Inflammatory macrophage treated with lipopolysaccharide for 1 hour (primary cell): Measurements from ENCODE around the gene ABCB6.
A peak's percentile ranks its signal among the peaks of the same experiment; 100 is the strongest.
"Not testable (repeated sequence)": the region's sequence is repeated elsewhere in the genome, so short reads cannot be mapped to it uniquely, and the experiment has no call there.

ENCODE experiments used
- DNase-seq, 2 donors: peaks; one replicate each; pipeline ENCODE4 v3.0.0-alpha.2; 2020 to 2022

ABCB6 gene

DNA sequence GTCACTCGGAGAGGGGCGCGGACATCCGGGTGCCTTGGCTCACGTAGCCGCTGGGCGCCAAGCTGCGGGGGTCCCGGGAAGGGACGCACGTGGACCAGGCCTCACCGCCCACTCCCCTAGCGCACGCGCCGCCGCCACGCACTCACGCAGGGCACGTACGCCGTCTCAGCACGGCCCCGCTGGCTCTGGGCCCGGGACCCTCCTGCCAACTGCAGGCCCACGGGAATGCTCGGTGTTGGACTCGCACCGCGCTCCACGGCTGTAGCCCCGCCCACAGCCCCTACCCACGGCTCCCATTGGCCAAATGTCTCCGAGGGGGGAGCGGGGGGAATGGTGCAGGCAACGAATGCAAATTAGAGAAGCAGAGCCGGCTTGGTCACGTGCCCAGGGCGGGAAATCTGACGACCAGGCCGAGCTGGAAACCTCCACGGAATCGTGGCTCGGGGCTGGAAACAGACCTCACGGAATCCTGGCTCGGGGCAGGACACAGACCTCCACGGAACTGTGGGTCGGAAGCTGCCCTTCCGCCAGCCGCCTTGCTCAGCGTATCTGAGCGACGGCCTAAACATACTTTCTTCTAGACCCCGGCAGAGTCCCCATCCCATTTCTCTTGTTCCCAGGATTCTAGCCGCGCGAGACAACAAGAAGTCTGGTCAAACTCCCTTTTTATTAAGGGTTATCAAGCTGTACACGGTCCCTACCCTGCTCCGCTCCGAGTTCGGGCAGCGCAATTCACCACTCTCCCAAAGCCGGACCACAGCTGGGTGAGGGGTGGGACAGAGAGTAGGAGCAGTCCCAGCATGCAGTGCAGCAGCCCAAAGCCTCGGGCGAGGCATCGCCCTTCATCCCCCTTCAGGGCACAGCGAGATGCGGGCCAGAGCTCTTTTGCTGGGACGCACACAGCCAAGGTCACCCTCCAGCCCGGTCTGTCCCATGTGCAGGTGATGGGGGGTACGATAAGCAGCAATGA is at the start of gene ABCB6:
TSS of gene ABCB6 (minus strand) at position 227 of the 970 bp plus-strand sequence. CDS start 285 bp downstream, outside the sequence.
- peak; percentile 59 to 62 for DNase-seq

DNA sequence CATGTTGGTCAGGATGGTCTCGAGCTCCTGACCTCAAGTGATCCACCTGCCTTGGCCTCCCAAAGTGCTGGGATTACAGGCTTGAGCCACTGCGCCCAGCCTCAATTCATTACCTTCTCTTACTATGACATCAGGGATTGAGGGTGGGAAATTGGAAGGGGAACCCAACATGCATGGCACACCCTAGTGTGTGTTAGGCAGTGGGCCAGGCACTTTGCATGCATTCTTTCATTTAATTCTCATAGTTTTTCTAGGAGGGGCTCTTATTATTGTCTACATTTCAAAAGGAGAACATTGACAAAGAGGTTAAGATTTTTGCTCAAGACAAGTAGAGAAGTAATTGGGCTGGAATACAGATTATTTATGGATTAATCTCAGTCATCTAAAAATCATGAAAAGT is 49.5 kb upstream of the ABCB6 start:
- no peak for DNase-seq

DNA sequence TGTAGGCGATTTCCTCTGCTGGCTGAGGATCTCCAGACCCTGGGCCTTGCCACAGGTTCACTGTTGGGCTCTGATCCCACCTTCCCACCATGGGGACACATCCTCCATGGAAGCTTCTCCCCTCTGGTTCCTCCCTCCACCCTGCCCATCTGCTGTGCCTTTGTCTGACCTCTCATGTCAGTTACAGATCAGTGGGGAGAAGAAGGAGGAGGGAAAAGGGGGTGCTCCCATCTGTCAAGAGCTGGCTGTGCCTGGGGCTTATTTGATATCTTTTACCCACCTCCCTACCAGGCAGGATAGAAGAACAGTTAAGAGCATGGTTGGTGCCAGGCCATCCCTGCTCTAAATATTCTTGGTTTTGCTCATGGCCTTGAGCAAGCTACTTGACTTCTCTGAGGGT is 48.1 kb upstream of the ABCB6 start:
- DNase-seq, result no peak

DNA sequence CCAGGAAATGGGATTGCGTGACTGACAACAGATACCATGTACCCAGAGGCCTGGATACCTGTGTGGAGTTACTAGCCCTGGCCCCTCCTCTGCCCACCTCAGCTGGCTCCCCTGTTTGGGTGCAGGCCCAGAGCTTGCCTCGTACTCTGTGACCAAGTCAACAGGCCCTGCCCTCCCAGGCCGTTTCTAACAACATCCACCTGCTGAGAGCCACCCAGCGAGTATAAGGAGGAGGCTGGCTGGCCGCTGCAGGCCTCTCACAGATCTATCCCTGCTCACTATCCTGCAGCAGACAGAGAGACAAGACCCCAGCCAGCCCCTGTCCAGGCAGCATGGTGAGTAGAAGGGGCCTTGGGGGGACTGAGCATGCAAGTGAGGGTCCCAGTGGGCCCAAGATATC is 47.5 kb upstream of the ABCB6 start:
- DNase-seq, result no peak

DNA sequence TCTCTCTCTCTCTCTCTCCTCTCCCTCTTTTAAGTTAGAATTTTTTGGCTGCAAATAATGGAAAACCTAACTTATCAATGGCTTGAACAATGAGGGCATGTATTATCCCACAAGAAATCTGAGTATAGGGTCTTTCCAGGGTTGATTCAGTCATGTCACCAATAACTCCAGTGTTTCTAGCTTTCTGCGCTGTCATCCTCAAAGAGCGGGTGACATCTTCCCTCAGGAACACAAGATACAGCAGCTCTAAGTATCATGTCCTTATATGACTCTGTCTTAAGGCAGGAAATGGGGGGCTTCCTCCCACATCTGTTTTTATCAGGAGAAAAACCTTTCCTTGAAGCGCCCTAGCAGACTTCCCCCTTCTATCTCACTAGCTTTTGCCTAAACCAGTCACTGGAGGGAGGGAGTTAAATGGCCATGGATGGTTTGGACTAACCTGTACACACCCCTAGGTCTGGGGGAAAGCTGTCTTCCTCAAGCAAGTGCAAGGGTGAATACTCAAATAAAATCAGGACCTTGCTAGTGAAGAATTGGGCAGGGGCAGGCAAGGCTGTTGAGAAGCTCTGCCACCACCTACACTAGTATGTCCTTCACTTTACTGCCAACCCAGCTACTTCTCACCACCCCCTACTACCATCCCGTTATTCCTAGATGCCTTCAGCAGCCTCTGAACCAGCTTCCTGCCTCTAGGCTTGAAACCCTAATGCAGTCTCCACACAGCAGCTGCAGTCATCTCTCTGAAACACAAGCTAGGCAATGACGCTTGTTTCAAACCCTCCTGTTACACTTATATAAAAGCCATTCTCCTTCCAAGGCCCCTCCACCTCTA is 42.5 kb upstream of the ABCB6 start:
- DNase-seq, result no peak

DNA sequence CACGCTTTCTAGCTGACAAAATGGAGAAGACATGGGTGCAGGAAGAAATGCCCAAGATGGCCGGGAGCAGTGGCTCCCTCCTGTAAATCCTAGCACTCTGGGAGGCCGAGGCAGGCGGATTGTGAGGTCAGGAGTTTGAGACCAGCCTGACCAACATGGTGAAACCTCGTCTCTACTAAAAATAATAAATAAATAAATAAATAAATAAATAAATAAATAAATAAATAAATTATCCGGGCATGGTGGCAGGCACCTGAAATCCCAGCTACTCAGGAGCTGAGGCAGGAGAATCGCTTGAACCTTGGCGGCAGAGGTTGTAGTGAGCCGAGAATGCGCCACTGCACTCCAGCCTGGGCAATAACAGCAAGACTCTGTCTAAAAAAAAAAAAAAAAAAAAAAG is 40.2 kb upstream of the ABCB6 start:
- DNase-seq, result not testable (repeated sequence)

DNA sequence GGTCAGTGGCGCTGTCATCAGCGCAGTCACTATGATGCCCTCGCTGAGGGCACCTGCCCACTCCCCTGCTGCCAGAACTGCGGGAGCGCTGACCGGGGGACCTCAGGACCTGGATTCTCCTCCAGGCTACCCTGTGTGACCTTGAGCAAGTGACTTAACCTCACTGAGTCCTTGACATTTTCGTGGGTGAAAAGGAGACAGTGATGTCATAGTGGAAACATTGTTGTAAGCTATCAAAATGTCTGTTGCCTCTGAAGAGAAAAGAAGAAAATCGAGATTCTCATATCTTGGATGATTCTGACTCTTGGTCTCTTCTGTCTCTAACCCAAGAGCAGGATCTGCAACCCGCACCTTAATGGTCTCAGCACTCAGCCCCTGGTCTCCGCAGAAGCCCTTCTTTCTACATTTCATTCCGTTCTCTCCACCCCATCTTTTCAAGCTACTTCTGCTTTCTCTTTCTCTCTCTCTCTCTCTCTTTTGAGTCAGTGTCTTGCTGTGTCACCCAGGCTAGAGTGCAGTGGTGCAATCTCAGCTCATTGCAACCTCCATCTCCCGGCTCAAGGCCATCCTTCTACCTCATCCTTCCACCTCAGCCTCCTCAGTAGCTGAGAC is 35.9 kb upstream of the ABCB6 start:
- peak; percentile 63 to 70 for DNase-seq

DNA sequence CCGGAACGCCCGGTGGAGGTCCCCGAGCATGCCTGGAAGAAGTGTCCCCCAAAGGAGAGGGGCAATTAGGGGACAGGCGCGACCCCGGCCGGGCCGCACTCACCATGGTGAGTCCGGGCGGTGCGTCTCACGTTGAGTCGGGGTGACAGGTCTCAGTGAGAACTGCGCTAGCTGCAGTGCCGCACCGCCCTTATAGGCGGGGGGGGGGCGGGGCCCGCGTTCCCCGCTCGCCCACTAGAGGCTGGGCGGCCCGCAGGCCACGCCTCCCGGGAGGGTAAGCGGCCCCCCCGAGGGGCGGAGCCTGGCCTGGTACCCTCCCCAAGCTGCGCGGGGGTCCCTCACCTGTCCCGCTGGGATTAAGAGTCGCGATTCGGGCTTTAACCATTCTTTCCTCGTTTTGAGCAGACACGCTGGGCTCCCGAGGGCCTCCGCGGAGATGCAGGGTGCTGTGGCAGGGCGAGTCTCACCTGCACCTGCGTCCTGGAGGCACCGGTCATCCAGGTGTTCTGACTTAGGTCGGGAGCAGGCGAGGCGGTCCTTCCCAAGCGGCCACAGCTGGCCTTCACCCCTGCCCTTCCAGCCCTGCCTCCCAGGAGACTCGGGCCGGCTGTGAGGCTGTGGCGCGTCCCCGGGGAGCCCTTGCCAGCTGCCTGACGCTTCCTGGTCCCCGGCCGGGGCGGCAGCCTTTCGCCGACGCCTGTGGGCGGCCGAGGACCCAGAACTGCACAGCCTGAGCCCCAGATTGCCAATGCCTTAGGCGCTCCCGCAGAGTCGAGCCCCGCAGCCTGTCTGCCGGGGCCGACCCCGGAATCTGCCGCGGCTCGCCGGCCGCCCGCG is 35.2 kb upstream of the ABCB6 start, which contains the start of gene TUBA4A:
TSS of gene TUBA4A (minus strand) at position 166 of the 837 bp plus-strand sequence. CDS start at position 106, 60 bp downstream.
- peak; percentile 77 to 87 for DNase-seq

DNA sequence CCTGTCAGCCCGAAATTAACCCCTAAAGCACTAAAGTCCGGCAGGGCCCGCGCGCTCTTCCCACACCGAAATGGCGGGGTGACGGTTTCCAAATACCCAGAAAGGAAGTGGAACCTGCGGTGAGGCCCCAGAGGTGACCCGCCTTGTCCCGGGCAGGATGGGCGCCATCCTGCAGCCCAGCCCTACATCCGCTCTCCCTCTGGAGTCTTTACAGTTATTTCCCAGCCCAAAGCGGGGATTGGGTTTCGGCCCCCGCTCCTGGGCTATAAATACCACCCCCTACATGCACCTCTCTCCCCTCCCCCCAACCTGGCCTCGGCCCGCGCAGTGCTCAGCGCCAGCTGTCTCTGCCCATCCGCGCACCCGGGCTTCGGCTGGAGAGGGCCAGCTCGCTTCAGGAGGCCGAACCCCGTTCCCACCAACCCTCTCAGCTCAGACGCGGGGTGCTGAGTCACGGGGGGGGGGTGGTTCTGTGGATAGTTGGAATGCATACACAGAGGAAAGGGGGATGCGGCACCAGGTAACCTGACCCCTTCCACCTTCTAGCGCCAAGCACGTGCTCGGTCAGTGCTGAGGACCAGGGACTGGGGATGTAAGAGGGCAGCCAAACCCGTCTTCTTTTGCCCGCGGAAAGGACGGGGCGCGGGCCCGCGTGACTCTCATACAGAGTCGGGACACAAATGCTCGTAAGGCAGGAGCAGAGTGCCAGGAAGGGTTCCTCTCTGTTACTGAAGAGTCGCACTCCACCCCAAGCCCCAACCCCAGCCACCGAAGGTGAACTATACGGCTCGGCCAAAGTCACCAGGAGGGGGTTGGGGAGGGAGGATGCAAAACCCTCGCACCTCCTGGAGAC is 34.4 kb upstream of the ABCB6 start, which contains the start of gene TUBA4B:
TSS of gene TUBA4B (plus strand) at position 344 of the 853 bp plus-strand sequence. CDS start at position 509, 165 bp downstream.
- peak in 1 of 2 donors; percentile 22 for DNase-seq

DNA sequence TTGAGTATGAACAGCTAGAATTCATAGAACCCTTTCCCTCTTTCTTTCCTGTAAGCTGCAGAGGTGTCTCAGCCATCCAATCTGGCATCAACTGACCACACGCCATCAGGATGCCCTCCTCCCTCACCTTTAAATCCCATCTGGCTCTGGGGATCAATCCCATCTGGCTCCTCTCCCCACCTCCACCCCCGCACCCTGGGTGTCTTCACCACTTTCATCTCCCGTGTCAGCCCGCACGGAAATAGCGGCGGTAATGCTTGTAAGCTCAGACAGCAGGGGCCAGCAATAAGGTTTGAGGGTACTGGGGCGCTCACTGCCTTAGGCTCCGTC is 33.8 kb upstream of the ABCB6 start:
- DNase-seq, result no peak

DNA sequence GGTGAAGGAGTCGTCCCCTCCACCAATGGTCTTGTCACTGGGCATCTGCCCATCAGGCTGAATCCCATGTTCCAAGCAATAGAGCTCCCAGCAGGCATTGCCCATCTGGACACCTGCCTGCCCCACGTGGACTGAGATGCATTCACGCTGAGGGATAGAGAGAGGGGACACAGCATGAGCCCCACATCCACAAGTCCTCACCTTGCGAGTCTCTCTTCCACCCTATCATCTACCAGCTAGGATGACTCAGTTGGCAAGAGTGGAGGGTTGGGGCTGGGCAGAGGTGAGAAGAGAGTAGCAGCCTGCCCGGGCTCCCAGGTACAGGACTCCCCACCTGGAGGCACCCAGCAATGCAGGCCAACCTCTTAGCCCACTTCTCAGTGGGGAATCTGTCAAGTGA is 33.3 kb upstream of the ABCB6 start:
- no peak for DNase-seq

DNA sequence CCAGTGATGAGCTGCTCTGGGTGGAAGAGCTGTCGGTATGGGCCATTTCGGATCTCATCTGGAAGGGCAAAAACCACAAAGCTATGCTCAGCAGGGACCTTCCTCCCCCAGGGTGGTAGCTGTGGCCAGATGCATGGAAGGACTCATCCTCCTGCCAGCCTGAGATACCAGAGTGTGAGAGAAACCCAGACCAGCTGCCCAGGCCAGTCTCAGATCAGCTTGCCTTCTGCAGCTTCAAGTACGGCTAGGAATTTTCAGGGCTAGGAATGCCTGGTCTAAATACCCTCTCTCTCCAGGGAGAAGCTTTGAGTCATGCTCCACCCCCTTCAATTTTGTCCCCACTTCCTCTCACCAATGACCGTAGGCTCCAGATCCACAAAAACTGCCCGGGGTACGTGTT is 32.9 kb upstream of the ABCB6 start:
- no peak for DNase-seq

DNA sequence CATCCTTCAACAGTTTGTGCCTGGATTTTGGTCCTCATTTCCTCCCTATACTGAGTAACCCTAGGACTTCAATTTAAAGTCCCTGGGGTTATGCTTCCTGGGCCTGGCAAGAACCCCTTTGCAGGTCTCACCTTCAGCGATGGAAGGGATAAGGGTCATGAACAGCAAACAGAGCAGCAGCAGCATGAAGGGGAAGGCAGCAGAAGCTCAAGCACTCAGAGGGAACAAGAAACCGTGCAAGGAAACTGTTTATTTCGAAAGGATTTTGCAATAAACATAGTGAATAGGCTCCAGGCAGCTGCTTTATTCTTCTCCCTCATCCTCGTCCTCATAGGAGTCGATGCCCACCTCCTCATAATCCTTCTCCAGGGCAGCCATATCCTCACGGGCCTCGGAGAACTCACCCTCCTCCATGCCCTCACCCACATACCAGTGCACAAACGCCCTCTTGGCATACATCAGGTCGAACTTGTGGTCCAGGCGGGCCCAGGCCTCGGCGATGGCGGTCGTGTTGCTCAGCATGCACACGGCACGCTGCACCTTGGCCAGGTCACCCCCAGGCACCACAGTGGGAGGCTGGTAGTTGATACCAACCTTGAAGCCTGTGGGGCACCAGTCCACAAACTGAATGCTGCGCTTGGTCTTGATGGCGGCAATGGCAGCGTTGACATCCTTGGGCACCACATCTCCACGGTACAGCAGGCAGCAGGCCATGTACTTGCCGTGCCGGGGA is 31.5 kb upstream of the ABCB6 start:
- peak in 1 of 2 donors; percentile 25 for DNase-seq

DNA sequence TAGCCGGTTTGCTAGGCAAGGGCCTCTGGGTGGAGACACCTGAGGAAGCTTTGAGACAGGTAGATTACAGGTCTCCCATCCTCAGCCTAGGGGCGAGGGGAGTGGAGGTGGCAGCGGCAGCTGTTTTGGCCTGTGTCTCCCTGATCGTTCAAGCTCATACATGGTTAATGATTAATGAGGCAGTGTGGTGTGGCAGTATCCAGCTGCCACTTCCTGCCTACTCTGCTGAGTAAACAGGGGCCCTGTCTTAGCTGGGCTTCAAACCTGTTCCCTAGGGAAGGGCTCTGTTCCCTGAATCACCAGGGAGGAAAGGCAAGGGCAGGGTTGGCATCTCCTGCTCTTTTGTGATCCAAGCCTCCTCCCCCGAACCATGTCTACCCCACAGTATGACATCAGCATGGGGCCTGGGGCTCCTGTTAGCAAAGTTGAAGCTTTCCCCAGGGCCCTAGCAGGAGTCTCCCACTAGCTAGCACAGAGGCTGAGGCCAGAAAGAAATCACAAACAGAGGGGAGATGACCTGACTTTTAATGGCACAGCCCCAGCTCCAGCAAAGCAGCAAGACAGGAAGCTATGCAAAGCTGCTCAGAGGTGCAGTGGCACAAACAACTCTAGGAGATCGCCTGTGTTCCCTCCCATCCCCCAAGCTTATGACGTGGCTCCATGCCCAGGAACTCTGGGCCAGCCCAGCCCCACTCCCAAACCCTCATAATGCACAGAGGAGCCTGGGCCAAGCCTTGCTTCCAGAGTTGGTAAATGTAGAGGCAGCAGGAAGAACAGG is 30.6 kb upstream of the ABCB6 start:
- no peak for DNase-seq

DNA sequence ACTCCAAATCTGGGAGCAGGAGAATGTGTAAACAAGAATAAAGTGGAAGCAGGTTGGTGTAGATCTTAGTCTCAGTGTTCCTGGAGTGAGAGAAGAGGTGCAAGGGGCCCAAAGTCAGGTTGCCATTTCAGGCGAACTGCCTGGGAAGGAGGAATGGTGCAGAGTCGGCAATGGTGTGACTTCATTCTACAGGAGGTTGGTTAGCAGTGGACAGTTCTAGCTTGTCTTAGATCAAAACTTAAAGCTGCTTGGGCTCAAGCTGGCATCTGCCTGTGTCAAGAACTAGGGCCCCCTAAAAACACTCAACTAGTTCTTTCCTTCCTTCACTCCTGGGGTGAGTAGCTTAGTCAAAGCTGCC is 30.1 kb upstream of the ABCB6 start:
- DNase-seq, result no peak

DNA sequence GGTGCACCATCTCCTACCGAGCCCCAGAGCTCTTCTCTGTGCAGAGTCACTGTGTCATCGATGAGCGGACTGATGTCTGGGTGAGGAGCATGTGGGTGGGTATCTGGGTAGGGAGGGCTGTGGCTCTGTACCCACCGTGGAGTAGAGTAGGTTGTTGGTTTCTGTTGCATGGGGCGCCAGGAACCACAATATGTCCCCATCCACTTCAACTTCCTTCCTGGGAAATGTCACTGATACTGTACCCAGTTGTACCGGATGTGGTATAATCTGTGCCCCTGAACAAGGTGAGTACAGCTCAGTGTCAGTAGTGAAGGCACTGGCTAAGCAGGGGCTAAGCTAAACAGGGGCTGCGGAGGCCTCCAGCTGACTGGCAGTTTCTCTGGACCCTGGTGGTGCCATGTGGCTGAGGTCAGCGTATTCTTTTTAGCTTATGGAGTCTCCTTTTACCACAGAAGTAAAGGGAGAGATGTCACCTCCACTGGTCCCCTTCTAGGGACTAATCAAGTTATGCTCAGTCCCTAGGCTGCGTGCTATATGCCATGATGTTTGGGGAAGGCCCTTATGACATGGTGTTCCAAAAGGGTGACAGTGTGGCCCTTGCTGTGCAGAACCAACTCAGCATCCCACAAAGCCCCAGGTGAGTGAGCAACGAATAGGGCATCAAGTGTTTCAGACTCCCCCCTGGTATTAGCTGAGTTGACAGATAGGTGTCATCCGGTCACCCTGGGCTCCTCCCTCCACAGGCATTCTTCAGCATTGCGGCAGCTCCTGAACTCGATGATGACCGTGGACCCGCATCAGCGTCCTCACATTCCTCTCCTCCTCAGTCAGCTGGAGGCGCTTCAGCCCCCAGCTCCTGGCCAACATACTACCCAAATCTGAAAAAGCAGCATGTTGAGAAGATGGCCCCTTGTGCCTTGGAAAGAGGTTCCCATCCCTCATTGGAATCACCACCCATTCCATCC is 29.2 kb upstream of the ABCB6 start:
- no peak for DNase-seq

DNA sequence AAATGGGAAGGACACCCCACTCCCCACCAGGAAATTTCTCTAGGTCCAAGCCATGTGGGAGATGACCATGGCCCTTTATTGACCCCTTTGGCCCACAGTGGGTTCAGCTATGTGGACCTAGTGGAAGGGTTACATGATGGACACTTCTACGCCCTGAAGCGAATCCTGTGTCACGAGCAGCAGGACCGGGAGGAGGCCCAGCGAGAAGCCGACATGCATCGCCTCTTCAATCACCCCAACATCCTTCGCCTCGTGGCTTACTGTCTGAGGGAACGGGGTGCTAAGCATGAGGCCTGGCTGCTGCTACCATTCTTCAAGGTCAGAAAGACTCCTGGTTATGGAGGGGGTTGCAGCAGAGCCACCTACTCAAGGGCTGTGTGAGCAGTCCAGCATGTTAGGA is 27.8 kb upstream of the ABCB6 start:
- DNase-seq, result no peak

DNA sequence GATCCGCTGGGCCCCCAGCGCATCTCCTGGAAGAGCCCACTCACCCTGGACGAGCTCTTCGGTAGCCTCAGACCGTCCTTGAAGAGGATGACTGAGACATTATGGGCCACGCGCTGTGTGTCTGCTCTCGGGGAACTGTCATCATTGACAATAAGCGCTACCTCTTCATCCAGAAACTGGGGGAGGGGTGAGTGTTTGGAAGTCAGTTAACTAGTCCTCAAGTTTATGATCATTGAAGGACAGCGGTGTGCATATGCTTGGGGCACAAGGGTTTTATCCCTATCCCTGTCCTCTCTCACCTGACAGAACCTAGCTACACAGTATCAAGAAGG is 27.1 kb upstream of the ABCB6 start:
- DNase-seq, result no peak
